IPS-NIHi11 (cell line): ENCODE data around the gene SORCS3.

Source experiments
- DNase-seq: peaks from one replicate; pipeline ENCODE4 v3.0.0; 2012; ENCODE audit warnings: mixed read lengths, low spot score

The SORCS3 gene

DNA sequence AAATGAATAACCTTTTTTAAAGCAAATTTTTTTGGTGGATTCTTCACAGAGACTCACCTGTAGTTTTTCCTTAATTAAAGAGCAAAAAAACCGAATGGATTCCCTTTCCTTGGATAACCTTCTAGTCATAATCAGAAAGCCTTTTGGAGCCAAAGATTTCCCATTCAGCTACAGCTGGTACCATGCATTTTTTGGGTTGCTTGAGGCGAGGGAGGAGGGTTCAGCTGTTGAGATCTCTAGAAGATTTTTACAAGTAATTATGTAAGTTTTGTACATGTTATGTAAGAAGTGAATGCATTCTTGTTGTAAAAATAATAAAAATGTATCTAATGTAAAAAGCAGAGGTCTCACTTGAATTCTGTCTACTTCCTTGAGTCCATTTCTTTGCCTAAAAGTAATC lies 463.2 kb downstream of the SORCS3 start:
- no peak for DNase-seq

DNA sequence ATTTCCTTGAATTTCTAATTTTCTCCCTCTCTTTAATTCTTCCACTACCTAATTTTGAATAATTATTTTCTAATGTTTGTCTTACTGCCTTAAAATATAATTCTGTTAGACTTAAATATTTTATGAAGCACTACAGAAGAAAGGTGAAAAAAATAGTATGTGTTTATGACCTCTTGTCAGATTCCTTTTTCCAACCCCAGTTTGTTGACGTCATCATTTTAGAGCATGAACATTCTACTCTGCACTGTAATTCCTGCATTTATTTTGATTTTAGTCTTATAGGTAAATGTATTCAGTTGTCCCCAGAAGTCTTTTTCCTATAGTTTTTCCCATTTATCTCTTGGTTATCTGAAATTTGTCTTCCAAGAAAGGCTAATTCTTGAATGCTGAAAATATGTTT lies 468.1 kb downstream of the SORCS3 start:
- DNase-seq: no peak

DNA sequence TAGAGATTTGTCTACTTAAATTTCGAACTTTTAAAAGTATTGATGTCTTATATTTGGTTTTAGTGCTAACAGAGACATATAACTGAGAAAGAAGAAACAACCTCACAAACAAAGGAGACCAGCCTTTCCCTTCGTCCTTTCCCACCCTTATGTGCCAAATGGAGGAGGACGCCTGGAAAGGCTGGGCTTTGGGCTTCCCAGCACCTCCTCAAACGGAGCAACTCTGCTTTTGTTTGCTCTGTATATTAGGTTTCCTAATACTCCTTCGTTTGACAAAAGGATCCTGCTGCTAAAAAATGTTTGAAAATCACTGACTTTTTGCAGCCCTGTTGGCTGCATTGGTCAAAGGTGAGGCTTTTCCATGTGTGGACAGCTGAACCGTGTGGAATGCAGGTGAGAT lies 471.8 kb downstream of the SORCS3 start:
- no peak for DNase-seq

DNA sequence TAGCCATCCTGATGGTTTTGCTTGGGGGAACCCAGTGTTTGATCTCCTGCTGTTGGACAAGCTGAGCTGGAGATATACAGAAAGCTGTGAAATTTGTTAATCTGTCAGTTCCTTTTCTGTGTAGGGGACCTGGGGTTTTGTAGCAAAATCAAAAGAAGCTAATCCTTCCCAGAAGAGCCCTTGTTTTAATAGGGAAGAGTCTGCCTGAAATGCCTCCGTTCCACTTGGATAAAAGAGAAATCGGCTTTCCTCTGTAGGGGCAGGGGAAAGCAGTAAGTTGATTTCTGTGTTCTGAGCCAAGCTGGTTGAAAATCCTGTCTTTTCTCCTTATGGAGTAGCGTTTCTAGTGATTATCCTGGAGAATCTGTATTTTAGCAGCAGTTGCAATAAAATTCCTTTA lies 472.6 kb downstream of the SORCS3 start:
- no peak for DNase-seq

DNA sequence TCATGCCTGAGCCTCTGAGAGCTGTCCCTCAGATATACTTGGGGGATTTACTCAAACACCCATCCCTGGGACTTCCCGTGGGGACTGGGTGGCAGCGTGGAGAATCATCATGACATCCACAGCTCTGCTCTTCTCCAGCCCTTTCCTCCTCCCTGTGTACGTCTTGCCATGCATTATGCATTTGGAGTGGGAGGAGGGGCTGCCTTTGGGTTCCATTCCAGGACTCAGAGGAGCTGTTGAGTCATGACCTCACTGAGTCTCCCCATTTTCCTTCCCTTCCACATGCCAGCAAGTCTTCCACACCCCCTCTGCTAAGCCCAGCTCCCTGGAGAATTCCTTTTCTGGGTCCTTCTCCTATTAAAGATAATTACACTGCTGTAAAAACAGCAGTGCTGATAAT lies 480.7 kb downstream of the SORCS3 start:
- DNase-seq: no peak

DNA sequence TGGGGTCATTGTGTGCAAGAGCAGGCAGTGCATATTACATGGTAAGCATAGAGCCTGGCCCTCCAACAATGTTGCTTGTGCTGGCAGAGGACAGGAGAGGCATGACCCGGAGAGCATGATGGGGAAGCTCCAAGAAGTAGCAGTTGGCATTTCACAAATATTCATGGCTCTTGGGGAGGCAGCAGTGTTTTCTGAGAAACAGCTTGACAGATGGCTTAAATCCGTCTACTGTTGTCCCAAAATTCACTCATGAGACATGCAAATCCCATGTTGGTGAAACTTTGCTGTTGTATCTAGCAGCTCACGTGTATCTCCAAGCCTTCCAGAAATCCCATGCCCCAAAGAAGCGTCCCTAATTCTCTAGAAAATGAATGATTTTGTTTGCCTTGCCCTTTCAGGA lies 487.0 kb downstream of the SORCS3 start:
- DNase-seq: no peak

DNA sequence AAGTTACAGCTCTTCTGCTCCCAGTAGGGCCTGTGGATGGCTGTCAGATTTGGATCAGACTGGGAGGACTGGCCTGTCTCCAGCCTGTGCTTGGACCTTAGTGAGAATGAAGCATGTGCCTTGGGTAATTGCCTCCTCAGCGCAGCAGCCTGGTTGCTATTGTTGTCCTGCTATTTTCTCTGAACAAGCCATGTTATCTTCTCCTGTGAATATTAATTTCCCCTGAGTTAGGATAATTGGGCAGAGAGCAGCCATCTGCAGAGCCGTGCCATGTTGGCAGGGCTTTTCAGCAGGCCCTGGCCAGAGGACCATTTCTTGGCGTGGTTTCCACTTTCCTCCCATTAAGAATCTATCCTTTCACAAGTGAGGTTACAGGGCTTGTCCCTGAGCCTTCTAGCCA lies 497.3 kb downstream of the SORCS3 start:
- no peak for DNase-seq

DNA sequence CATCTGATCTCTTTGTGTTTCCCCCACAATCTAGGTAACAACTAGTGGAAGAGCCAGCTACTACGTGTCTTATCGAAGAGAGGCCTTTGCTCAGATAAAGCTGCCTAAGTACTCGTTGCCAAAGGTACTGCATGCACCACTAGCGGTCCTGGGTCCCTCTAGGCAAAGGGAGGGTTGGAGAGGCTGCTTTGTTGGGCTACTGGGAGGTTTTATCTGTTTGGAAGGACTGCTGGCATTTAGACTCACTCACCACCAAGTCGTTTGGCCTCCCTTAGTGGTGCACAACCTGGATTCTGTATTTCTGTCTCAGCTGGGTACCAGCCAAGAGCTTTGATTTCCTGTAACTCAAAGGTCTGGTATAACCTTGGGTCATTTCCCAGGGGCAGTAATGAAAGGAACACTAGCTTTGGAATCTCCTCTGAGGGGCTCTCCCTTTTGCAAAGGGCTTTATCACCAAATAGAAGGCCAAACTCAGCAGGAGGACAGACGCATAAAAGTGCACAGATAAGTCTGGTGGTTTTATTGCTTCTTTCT lies 498.3 kb downstream of the SORCS3 start:
- DNase-seq: no peak

DNA sequence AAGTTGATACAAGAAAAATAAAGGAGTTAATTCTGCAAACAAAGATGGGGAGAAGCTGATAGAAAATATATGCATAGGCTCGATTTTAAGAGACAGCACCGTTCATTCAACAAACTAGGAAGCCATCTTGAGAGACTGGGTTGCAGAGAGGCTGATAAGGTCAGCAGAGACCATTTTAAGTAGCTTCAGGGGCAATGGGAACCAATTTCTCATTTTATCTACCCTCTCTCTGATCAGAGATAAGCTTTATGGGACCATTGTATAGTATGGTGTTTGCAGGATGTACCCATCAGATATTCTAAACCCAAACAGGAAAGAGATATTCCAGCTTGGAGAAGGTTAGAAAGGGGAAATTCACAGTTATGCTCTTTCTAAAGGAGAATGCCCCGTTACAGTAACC lies 499.5 kb downstream of the SORCS3 start:
- DNase-seq: no peak

DNA sequence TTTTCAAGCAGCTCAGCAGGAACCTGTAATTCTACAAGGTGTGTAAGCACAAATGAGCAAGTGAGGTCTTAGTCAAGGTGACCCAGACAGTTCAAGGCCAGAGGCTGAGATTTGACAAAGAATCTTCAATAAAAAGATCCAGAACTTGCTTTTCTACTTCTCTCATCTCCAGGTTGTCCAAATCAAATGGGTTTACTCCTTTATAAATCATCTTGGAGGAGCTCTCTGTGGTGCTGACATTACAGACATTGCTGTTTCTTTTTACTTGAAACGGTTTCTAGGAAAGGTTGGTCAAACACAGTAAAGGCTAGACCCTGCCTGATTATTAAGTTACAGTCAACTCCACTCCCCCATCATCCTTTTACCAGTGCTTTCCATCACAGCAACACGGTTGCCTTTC lies 504.6 kb downstream of the SORCS3 start:
- no peak for DNase-seq

DNA sequence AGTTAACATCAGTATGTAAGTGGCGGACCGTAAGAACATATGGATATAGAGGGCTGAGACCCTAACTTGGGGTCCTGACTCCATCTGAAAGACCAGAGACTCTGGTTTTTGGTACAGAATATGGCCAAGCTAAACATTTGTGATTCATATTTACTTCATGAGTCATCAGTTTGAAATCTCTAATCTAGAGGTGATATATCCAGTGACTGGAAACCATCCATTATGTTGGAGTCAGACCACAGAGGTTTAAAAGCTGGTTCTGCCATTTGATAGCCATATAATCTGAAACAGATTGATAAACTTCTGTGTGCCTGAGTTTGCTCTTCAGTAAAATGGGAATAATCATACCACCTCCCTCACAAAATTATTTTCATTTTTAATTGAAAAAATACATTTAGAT lies 505.3 kb downstream of the SORCS3 start:
- DNase-seq: no peak

DNA sequence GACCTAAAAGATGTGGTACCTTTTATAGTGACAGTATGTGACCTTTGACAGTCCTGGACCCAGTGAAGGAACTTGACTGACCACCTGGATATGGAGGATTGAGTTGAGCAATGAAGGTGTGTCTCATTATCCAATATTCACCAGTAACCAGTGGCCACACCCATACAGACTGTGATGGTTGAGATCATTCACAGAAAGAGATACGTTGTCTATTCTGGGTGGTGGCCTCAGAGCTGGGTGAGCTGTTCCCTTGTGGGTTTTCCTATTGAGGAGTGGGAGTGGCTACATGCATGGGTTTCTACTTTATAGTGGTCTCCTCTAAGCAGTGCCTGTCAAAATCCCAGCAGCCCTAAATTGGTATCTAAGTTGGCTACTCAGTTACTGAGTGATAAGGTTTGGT lies 507.4 kb downstream of the SORCS3 start:
- no peak for DNase-seq

DNA sequence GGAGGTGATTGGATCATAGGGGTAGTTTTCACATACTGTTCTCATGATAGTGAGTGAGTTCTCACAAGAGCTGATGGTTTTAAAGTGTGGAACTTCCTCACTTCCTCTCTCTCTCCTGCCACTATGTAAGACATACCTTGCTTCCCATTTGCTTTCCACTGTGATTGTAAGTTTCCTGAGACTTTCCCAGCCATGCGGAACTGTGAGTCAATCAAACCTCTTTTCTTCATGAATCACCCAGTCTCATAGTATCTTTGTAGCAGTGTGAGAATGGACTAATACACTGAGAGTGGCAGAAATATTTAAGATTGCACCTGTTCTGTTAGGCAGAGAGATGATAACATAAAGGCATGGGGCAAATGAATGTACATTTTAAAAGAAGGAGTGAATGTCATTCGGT lies 507.8 kb downstream of the SORCS3 start:
- no peak for DNase-seq

DNA sequence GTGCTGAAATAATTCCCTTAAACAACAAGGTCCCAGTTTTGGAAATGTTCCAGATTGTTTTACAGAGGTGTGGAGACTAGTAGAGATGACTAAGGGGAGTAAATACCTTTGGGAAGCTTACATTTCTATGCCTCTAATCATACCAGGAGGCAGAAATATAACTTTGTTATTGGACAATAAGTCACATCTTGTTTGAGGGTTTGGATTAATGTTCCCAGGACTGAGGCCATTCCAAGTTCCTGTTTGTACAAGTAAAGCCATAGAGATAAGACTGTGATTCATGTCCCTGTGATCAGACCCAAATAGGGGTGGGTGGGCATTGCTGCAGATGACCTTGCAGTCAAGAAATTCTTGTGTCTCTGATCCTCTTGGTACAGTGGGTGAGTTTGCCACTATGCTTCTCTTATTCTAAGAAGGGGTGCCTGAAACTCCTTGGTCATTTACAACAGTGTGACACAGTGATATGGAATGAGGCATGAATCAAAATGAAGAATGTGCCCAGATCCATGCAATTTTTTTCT lies 508.3 kb downstream of the SORCS3 start:
- no peak for DNase-seq

DNA sequence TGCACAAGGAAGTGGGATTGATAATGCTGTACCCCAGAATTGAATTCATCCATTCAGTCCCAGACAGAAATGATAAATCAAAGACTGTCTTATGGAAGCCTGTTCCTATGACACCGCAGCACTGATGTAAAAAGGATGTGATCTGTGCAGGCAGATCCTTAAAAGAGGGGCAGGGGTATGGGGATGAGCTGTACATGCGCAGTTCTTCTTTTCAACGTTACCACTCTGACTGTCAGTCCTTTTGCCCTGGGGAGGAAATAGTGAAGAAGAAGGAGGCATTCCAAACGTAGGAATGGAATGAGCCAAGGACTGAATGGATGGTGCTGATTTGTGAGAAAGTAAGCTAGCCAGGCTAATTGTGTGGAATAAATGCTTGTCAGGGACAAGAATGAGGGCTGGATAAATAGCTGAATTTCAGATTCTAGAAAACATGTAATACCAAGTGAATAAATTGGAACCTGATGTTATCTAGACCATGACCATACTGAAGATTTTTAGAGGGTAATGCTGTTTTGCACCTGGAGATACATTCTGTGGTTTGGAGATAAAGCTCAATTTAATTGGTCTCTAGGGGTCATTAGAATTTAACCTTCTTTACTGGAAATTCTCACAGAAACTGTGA lies 509.3 kb downstream of the SORCS3 start:
- DNase-seq: no peak

DNA sequence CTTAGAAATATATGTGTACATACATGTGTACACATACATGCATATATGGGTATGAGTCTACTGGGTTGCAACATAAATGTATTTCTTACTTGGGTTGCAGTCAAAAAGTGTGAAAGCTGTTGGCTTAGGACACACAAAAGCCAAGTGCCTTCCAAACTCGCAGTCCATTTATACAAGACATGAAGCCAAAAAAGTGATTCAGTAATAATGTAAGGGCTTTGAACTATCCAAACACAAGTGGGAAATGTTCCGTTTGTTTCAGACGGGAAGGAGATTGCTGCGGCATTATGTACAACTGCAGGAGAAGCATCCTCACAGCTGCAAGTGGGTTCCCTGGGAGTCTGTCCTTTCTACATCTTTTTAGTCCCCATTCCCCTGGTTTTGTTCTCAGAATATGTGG lies 513.6 kb downstream of the SORCS3 start:
- no peak for DNase-seq

DNA sequence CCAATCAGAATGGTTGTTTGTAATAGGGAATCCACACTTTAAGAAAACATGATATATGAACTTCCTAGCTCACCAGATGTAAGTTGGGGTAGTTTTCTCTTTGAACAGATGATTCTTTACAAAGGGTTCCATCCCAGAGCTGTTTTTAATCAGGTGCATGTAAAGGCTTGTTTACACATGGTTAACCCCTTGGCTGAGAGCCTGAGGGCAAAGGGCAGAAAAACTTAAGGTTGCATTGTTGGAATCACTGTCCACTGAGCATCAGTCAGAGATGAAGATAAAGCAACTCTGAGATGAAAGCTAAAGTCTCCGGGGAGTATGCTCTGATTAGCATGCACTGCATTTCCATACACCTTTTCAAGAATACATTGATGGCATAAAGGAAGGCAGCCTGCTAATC lies 518.2 kb downstream of the SORCS3 start:
- DNase-seq: no peak

DNA sequence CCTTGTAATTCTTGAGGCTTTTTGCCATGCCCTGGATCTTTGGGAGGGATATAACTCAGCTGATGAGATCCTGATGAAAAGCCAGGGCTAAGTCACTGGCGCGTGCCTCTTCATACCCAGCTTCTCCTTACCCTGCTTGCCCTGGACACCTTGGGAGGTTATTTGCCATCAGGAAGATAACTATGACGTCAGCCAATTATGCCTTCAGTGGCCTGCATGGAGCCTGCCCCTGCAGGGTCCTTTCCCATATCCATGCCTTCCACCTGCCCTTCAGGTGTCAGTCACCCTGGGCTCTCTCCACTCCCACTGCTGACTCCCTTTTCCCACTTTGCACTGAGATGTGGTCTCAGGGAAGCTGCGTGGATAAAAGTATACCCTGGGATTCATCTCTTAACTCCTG lies 520.1 kb downstream of the SORCS3 start:
- no peak for DNase-seq

DNA sequence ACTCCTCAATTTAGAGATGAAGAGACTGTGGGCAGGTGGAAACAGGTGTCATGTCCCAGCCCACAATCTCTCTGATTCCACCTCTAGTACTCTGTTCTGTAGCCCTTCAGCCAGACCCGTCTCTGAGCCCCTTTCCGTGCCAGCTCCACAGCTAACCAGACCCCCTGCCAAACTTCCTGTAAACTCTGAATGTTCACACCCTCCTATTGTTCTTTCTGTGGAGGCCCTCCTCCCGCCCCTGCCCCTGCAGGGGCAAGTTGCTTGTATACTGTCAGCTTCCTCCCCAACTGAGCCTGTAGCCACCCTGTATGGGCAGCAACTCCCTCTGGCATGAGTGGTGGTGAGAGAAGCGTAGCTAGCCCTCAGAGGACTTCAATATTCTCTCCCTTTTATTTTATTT lies 520.7 kb downstream of the SORCS3 start:
- DNase-seq: no peak

DNA sequence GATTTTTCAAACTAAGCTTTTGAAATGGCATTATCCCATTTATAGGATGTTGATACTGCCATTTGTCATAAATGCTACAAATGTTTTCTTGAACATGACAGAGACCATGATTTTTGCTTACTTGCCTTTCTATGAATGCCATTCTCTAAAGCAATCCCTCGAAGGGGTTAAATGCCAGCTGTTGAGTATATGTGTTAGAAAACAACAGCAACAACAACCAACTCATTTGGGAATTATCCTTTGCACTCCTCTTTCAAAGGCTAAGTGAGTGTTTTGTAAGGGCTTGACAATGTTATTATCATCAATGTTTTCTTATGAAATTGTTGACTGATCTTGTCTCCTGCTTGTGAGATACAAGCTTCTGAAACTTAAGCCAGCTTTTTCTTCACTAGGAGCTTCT lies 529.4 kb downstream of the SORCS3 start:
- no peak for DNase-seq

DNA sequence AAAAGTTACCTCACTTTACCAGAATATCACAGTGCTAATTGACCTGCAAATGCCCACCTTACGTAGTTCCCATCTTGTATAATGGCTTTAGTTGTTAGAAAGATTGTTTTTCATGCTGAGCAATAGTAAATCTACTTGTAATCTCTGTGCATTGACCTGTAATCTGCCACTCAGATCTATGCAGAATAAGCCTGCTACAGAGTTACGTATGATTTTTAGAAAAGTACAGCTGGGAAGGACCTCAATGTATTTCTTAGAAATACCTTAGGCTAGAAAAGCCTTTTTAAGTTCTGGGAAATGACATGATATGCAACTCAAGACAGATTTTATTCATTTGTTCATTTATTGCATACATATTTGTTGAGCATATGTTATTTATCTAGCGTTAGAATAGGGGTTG lies 530.9 kb downstream of the SORCS3 start:
- DNase-seq: no peak

DNA sequence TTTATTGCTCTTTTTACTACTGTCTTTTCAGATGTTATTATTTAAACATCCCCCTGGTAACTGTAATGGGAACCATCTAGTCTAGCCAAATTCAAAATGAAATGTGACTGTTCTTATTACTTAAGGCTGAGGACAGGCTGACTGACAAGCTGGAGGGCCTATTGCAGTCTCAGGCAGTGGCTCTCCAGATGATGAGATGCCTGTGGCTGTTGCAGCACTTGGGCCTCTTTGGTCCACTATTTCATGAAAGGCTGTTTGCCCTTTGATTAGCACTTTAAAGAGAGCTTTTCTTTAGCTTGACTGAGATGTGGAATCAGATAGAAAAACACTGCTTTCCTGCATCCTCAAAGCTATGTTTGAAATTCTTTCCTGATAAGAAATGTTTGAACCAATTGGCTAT lies 540.5 kb downstream of the SORCS3 start:
- no peak for DNase-seq

DNA sequence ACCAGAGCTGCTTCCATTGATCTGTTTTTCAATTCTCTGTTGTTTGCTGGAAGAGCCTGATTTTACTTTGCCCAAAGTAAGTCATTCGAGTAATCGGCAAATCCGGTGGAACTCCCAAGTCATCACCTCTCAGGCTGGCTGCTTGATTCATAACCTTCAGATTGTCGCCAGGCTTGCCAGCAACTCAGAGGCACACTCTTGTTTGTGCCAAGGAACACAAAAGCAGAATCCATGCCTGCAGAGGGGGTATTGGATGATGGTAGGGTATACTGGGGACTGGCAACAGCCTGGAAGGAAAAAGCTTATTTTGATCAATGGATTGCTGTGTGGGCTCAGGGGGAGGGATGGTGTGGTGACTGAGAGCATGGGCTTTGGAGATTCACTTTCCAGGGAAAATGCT lies 542.4 kb downstream of the SORCS3 start:
- DNase-seq: no peak

DNA sequence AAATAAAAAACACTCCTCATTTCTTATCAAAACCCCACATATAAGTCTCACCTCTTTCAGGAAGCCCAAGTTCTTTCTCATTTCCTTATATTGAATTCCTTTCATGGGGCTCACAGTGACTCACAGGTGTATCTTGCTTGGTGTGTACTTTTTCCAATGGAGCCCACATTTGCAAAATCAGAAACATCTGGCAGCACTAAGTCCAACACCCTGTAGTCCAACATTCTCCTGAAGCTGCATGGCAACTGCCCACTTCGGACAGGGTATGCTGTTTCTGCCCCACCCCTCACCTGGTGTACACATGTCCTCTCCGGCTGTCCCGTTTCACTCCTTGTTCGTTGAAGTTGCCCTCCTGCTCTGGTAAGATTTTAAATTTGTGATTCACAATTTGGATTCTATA lies 544.1 kb downstream of the SORCS3 start:
- DNase-seq: no peak
